GM18873 (cell line): ENCODE measurements around the gene INPP5A.
"Not testable (repeated sequence)": the region's sequence is repeated elsewhere in the genome, so short reads cannot be mapped to it uniquely, and the experiment has no call there.

Experiments used
- ATAC-seq: cut with Tn5 transposase; IDR thresholded peaks from one replicate; pipeline ENCODE4 v1.9.1; 2021; ENCODE audit warnings: mild to moderate bottlenecking, moderate library complexity, moderate number of reproducible peaks; ENCODE audit not compliant: unreplicated experiment, low FRiP score

The INPP5A gene

GRCh38 chr10:132768346-132769248, 231.0 kb downstream of the INPP5A start:
- no peak for ATAC-seq

- no peak for ATAC-seq
Measured at GRCh38 chr10:132770061-132771021, 232.8 kb downstream of the INPP5A start.

GRCh38 chr10:132772816-132773215, 235.2 kb downstream of the INPP5A start:
- not testable (repeated sequence) for ATAC-seq

GRCh38 chr10:132774181-132774901, 236.8 kb downstream of the INPP5A start:
- no peak for ATAC-seq

- no peak for ATAC-seq
Measured at GRCh38 chr10:132774902-132775863, 237.6 kb downstream of the INPP5A start.

- no peak for ATAC-seq
Measured at GRCh38 chr10:132776186-132776585, 238.6 kb downstream of the INPP5A start.

- no peak for ATAC-seq
Measured at GRCh38 chr10:132776821-132777220, 239.2 kb downstream of the INPP5A start.

GRCh38 chr10:132777441-132777840, 239.9 kb downstream of the INPP5A start:
- ATAC-seq = no peak

- ATAC-seq = no peak
Measured at GRCh38 chr10:132779549-132780294, 242.1 kb downstream of the INPP5A start.

- no peak for ATAC-seq
Measured at GRCh38 chr10:132780356-132780755, 242.8 kb downstream of the INPP5A start.

GRCh38 chr10:132781556-132781955, 244.0 kb downstream of the INPP5A start:
- no peak for ATAC-seq

GRCh38 chr10:132783165-132783939, 245.8 kb downstream of the INPP5A start:
- ATAC-seq = no peak

- ATAC-seq = no peak
Measured at GRCh38 chr10:132783940-132784865, 246.6 kb downstream of the INPP5A start.

- no peak for ATAC-seq
Measured at GRCh38 chr10:132784866-132785722, 247.5 kb downstream of the INPP5A start.

GRCh38 chr10:132785723-132786475, 248.3 kb downstream of the INPP5A start, which contains the start of gene NKX6-2:
NKX6-2 (minus strand) TSS chr10:132786147; CDS start chr10:132785948, 199 bp downstream.
- ATAC-seq = no peak
